ENCODE results near the gene PRKCD.

DNA sequence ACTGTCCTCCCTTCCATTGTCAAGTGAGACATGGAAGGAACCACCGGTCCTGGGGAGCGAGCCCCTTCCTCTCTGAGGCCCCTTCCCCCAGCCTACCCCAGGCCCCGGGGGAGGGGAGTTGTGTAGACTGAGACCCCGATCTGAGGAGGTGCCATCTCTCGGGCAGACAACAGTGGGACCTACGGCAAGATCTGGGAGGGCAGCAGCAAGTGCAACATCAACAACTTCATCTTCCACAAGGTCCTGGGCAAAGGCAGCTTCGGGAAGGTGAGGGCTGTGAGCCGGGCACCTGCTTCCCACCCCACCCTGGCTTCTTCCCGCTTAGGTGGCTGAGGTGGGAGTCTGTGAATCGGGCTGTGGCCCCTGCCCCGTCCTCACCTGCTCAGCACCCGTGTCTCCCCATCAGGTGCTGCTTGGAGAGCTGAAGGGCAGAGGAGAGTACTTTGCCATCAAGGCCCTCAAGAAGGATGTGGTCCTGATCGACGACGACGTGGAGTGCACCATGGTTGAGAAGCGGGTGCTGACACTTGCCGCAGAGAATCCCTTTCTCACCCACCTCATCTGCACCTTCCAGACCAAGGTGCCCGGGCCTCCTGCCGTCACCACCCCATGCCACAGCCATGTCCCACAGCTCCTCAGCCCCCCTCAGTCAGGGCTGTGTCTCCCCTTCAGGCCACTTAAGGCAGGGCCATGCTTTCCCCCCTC is 24.9 kb downstream of the PRKCD start:
- TF ChIP-seq, protein P1, sequence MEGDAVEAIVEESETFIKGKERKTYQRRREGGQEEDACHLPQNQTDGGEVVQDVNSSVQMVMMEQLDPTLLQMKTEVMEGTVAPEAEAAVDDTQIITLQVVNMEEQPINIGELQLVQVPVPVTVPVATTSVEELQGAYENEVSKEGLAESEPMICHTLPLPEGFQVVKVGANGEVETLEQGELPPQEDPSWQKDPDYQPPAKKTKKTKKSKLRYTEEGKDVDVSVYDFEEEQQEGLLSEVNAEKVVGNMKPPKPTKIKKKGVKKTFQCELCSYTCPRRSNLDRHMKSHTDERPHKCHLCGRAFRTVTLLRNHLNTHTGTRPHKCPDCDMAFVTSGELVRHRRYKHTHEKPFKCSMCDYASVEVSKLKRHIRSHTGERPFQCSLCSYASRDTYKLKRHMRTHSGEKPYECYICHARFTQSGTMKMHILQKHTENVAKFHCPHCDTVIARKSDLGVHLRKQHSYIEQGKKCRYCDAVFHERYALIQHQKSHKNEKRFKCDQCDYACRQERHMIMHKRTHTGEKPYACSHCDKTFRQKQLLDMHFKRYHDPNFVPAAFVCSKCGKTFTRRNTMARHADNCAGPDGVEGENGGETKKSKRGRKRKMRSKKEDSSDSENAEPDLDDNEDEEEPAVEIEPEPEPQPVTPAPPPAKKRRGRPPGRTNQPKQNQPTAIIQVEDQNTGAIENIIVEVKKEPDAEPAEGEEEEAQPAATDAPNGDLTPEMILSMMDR (conservative IDR thresholded peaks at IDR 0.05) = no peak
- no peak for TF ChIP-seq EZH2 (IDR thresholded peaks at IDR 0.05; ENCODE audit: low read depth)
